Hematopoietic multipotent progenitor cell treated with erythropoietin and hydrocortisone succinate and interleukin-3 and kit ligand, for 4 days (in vitro differentiated cells): ENCODE data around the gene DDRGK1.
A peak's percentile ranks its signal among the peaks of the same experiment; 100 is the strongest.
"Not testable (repeated sequence)": the region's sequence is repeated elsewhere in the genome, so short reads cannot be mapped to it uniquely, and the experiment has no call there.

Experiments
- DNase-seq: peaks from one replicate; pipeline ENCODE4 v3.0.0-alpha.2; 2015

Gene DDRGK1

DNA sequence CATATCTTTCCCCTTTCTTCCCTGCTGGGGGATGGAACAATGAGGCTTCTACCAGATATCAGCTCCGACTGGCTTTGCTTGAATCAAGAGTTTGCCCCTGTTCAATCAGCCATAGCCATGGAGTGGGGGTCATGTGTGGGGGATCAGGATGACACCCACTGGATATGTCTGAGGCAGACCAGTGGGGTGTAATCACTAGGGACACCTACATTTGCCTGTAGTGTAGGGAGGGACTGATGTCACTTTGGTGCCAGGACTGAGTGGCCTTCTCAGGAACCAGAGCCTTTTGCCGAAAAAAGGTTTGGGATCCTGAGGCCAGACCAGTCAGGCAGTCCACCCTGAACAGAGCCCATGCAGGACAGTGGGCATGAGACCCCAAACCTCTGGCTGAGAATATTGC, 5.9 kb upstream of the DDRGK1 start:
- DNase-seq = no peak

DNA sequence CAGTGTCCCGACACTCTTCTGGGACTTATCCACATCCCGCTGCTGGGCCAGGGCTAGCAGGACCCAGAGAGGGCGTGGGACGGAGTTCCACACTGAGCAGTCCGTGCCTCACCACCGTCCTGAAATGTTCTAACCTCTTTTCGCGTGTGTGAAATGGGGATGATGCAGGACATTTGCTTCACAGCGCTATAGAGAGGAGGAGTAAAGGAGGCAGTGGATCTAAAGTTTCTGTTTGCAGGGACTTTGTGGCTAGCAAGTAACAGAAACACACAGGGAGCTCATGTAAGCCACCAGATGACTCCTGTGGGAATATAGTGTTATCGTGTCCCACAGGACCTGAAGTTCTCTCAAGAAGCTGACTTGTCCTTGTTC, 5.5 kb upstream of the DDRGK1 start:
- DNase-seq = peak; percentile 49

DNA sequence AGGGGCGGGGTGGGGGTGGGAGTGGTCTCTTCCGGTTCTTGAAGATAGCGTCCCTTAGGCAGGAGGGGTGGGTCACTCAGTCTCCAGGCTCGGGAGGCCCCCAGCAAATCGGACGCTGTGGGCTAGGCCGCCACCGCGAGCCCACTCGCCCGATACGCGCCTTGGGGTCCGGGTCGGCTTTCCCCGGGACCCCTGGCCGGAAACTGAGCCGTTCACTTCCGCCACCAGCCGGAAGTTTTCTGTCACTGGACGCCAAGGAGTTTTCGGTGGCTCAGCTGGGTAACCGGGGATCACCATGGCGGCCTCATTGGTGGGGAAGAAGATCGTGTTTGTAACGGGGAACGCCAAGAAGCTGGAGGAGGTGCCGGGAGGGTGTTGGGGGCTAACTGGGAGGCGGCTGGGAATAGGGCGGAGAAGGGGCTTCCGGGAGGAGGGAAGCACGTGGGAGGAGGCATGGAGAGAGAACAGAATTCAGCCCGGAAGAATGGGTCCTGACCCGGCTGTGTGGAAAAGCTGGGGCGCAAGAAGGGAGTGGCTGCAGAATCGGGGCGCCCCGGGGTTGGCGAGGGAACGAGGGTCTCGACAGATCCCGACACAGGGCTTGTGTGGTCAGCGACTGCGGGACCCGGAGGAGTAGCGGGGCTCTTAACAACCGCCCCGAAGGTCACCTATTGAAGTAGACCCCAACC, 4.9 kb upstream of the DDRGK1 start, which contains the start of gene ITPA:
TSS of gene ITPA (plus strand) at position 242 of the 689 bp plus-strand sequence. CDS start at position 296, 54 bp downstream.
- peak; percentile 86 for DNase-seq

DNA sequence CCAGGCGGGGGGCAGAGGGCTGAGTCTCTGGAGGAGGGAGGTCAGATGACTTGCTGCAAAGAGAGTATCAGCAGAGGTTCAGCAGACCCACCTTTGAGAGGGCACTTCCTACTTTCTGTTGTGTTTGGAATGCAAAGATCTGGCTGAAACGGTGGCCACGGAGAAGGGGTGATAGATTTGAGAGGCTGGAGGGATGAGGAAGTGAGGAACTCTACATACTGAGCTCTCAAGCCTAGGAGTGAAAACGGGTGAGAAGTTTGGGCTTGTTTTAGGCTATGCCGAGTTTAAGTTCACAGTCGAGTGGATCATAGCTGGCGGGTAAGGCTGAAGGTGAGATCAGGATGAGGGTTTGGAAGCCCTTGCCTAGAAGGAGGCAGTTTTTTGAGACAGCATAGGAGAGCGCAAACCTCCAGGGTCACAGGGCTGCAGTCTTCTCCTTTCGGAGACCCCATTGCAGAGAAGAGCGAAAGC, 4.3 kb upstream of the DDRGK1 start:
- DNase-seq = no peak

DNA sequence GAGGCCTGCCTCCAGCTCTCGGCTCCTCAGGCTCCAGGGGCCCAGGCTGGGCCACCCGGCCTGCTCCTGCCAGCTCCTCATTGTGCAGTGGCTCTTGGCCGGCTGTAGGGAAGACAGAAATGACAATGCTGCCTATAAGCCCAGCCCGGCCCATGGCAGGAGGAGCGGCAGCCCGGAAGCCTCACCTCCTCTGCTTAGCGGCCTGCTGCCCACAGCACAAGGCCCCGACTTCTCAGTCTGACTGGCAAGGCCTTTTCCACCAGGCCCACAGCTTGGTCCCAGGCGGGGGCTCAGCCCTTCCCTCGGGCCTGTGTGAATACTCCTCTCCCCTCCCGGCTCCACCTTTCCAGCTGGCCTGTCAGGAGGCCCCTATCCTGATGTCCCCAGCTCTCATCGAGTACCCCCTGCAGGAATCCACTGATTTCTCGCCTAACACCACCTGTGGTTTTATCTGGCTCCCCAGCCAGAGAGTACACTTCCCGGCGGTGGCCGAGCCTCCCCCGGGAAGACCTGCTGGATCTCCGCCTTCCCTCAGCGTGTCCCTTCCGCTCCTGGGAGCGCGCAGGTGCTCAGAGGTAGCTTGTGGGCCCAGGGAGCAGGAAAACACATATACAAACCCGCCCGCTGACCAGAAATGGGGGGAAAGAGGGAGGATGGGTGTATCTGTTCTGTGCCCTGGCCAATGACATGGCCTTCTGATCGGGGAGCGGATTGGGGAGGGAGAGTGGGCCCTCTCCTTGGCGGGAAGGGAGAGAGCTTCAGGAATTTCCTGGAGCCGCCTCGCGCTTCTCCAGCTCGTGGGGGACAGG, 963 bp downstream of the DDRGK1 start:
- peak; percentile 77 for DNase-seq

GRCh38 chr20:3202965-3203314, 1.5 kb downstream of the DDRGK1 start:
- DNase-seq = no peak

- DNase-seq = no peak
These were observed 4.3 kb downstream of the DDRGK1 start for GRCh38 chr20:3199976-3200755.

- DNase-seq = no peak
These were observed 5.3 kb downstream of the DDRGK1 start for GRCh38 chr20:3199206-3199605.

- DNase-seq = no peak
These were observed 8.8 kb downstream of the DDRGK1 start for GRCh38 chr20:3195590-3196237.

- DNase-seq = no peak
These were observed 9.7 kb downstream of the DDRGK1 start for GRCh38 chr20:3194617-3195280.

GRCh38 chr20:3193806-3194616, 10.5 kb downstream of the DDRGK1 start:
- no peak for DNase-seq

GRCh38 chr20:3192226-3193015, 12.1 kb downstream of the DDRGK1 start:
- DNase-seq = no peak

DNA sequence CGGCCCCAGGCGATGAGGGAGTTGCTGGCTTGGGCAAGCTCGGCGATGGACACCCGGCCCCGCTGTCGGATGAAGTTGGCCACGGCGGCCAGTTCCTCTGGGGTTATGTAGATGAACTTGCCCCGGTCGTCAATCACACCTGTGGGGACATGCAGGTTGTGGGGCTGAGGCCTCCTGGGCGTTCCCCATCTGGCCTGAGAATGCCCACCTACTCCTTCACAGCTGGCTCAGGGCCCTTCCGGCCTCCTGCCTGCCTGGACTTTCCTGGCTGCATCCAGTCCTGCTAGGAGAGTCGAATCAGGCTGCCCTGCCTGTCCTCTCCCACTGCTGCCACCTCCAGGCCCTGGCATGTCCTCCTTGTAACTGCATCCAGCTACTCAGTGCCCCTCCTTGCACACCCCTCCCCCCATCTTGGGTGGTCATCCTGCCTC, 13.8 kb downstream of the DDRGK1 start:
- DNase-seq = no peak

DNA sequence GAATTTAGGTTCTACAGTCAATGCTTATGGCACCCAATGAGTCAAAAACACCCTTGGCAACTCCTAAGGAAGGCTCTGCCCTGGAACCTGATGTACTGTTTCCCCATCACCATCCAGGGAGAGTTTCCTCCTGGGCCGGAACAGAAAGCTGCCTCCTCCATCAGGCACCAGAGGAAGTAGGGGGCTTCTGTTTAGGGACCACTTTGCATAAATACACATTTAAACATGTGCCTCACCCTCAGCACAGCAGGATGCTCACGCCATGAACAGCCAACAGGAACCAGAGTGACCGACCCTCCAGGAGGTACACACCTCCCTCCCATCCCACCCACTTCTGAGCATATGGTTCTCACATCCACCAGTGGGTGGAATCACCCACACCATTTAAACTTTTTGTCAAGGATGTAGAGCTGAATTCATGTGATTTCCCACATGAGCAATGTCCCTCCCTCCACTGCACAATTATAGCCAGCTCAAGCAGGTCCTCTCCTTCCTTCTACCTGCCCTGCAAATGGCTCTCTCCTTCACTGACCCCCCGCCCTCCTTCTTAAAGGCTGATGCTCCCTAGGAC, 14.8 kb downstream of the DDRGK1 start:
- DNase-seq = no peak

DNA sequence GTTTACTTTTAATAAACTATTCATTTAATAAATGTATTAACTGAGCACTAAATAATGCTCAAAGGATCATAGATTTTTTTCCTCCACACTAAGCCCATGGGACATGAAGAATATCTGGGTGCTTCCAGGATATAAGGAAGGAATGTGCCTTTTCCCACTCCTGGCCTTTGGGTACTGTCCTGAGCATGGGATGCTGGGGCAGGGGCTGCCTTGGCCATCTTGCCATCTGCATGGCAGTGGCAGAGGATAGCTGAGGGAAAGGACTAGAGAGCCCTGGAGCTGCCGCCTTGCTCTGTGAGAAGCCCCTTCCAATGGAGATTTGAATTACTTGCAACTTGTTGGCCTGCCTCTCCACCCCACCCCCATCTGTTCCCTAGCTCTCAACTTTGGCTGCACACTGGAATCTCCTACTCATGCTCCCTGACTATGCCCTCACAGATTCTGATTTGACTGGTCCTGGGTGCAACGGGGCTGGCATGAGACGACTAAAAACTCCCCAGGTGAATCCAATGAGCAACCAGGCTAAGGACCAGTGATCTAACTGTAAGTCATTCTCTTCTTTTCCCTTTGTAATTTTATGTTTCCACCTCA, 15.6 kb downstream of the DDRGK1 start:
- no peak for DNase-seq

GRCh38 chr20:3187861-3188260, 16.6 kb downstream of the DDRGK1 start:
- DNase-seq = not testable (repeated sequence)

- no peak for DNase-seq
These were observed 20.4 kb downstream of the DDRGK1 start for GRCh38 chr20:3183896-3184612.

DNA sequence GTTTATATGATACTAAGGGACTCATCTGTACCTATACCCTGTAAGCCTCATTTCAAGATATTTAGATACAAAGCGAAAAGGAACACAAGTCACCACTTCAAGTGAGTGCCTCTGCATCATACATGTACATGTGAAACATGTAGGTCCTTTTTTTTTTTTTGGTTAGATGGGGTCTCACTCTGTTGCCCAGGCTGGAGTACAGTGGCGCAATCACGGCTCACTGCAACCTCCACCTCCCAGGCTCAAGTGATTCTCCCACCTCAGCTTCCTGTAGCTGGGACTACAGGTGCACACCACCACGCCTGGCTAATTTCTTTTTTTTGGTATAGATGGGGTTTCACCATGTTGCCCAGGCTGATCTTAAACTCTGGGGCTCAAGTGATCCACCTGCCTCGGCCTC, 22.1 kb downstream of the DDRGK1 start:
- DNase-seq = not testable (repeated sequence)

DNA sequence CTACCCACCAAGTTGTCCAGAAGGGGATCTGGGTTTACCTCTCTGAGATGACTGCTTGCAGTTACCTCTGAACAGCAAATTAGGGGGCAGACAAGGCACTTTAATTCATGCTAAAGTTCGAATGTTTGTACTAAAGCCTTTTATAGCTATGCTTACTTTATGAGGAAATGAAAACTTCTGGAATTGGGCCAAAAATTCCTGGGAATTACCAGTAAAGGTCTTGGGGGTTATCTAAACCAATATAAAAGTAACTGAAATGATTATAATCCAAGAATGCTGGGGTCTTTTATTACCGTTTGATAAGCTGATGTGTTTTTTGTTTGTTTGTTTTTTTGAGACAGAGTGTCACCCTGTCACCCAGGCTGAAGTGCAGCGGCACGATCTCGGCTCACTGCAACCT, 23.2 kb downstream of the DDRGK1 start:
- no peak for DNase-seq
